Right atrium auricular region (tissue), 2 donors: Measurements from ENCODE around the gene IFITM5. TPM values are rescaled to one million over a fixed set of nuclear protein-coding genes. Genes with fewer than 3 reads are reported as not detected.

ENCODE experiments used
- DNase-seq: peaks from one replicate; pipeline ENCODE4 v3.0.0-alpha.2; 2019; ENCODE audit warnings: low spot score
- H3K27ac ChIP-seq, 2 donors: fragments of 200-600 bp; sonication (generic); 1 replicate in 1 of 2; 2 replicates in 1 of 2; pipeline ENCODE4 v1.5.1; 2016 to 2019
- H3K27me3 ChIP-seq, 2 donors: fragments of 200-600 bp; sonication (generic); one replicate each; pipeline versions ENCODE4 v1.5.1 to v1.6.0; 2017 to 2019
- H3K36me3 ChIP-seq: fragments of 200-600 bp; sonication (generic); one replicate; pipeline ENCODE4 v1.5.1; 2016
- H3K4me1 ChIP-seq, 2 donors: fragments of 200-600 bp; sonication (generic); one replicate each; pipeline versions ENCODE4 v1.5.1 to v1.6.0; 2017 to 2019
- H3K4me3 ChIP-seq, 2 donors: fragments of 200-600 bp; sonication (generic); 1 replicate in 1 of 2; 2 replicates in 1 of 2; pipeline ENCODE4 v1.5.1; 2017 to 2019; ENCODE audit warnings: mild to moderate bottlenecking in 1 of 2, moderate library complexity in 1 of 2
- H3K9me3 ChIP-seq, 2 donors: fragments of 200-600 bp; sonication (generic); one replicate each; pipeline ENCODE4 v1.5.1; 2019
- total RNA-seq, 2 donors: library from RNA; depleted of rRNA; stranded (reverse); fragments of >200 nt; gene quantifications; one replicate each; pipeline ENCODE4 v1.1.0, GENCODE V29; 2016
- TF ChIP-seq, protein P1 (sequence below), 2 donors: fragments of 200-600 bp; sonication (generic); IDR thresholded peaks; one replicate each; pipeline ENCODE4 v1.5.1; 2019; ENCODE audit warnings: antibody characterized with exemption in 2 of 2

The IFITM5 gene
- total RNA-seq, 2 donors from 2014 or later: not detected

DNA sequence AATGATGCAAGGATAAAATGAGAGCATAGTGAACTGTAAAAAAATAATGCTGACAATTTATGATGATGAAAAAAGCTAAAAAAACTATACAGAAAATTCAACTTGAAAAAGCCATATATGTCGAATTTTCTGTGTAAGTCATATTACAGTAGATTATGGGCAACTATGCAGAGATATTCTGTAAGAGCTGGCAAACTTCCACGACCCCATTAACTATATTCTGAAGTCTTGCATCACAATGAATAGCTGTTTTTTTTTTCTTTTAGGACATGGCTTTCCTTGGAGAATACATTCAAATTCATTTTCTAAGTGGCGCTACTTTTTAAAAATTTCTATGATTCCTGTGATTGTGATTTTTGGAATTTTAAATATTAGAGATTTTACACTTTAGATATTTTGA is 44.1 kb downstream of the IFITM5 start:
- H3K36me3 ChIP-seq: peaks cover 33% of the 10 kb centered on the region
- no peaks in the 10 kb centered on the region for H3K27me3 ChIP-seq
- no peak overlapping the region for H3K4me3 ChIP-seq
- TF ChIP-seq, protein P1, sequence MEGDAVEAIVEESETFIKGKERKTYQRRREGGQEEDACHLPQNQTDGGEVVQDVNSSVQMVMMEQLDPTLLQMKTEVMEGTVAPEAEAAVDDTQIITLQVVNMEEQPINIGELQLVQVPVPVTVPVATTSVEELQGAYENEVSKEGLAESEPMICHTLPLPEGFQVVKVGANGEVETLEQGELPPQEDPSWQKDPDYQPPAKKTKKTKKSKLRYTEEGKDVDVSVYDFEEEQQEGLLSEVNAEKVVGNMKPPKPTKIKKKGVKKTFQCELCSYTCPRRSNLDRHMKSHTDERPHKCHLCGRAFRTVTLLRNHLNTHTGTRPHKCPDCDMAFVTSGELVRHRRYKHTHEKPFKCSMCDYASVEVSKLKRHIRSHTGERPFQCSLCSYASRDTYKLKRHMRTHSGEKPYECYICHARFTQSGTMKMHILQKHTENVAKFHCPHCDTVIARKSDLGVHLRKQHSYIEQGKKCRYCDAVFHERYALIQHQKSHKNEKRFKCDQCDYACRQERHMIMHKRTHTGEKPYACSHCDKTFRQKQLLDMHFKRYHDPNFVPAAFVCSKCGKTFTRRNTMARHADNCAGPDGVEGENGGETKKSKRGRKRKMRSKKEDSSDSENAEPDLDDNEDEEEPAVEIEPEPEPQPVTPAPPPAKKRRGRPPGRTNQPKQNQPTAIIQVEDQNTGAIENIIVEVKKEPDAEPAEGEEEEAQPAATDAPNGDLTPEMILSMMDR (IDR thresholded peaks at IDR 0.05): no peak
- H3K9me3 ChIP-seq: no peaks in the 10 kb centered on the region
- no peak overlapping the region for H3K27ac ChIP-seq
- no peak for DNase-seq
- H3K4me1 ChIP-seq: no peaks in the 10 kb centered on the region

DNA sequence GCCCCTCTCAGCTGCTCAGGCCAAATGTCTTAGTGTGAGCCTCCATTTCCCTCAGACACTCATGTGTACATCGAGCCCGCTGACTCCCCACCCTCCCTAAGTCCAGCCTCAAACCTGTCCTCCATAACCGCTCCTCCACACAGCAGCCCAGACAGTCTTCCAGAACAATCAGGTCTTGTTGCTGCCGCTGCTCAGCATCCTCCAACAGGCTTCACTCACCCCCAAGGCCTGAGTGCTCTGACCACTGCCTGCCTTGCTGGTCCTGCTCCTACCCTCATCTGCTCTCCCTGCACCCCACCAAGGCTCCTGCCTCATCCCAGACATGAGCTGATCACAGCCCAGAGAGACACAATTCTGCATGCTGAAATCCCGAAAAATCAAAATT is 45.4 kb downstream of the IFITM5 start:
- no peak for DNase-seq
- no peak overlapping the region for H3K27ac ChIP-seq
- H3K9me3 ChIP-seq: no peaks in the 10 kb centered on the region
- H3K36me3 ChIP-seq: peaks cover 43% of the 10 kb centered on the region
- H3K4me1 ChIP-seq: no peaks in the 10 kb centered on the region
- no peak overlapping the region for H3K4me3 ChIP-seq
- TF ChIP-seq, protein P1 (IDR thresholded peaks at IDR 0.05): no peak
- no peaks in the 10 kb centered on the region for H3K27me3 ChIP-seq

DNA sequence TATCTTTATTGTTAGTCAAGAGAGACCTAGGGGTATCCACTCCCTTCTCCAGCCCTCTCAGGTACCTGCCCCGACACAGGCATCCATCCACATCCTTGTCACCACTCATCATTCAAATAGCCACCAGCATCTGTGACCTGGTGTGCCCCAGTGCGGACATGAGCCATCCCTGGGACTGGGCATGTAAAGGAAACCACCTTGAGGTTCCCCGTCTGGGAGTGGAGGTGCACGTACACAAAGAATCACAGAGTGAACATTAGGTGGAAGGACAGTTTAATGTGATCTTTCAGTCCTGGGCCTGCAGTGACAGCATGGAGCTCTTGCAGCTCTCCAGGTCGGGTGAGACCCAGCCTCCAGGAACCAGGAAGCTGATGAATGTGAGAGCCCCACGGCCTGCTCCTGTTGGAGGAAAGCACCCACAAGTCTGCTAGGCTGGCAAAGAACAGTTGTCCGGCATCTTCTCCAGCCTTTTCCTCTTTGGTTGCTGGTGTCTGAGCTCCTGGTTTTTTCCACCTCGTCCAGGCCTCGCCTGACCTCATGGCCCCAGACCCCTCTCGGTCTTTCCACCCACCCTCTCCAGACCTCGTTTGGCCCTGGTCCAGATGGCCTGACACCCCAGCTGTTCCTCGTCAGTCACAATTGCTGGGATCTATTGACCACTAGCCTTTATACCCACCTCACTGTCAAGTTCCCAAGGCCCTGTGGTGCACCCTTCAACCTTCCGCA is 46.0 kb downstream of the IFITM5 start:
- no peak for DNase-seq
- H3K27ac ChIP-seq: no peak overlapping the region
- H3K9me3 ChIP-seq: no peaks in the 10 kb centered on the region
- H3K4me1 ChIP-seq: no peaks in the 10 kb centered on the region
- H3K27me3 ChIP-seq: no peaks in the 10 kb centered on the region
- H3K36me3 ChIP-seq: peaks cover 48% of the 10 kb centered on the region
- TF ChIP-seq, protein P1 (IDR thresholded peaks at IDR 0.05): no peak
- H3K4me3 ChIP-seq: no peak overlapping the region

DNA sequence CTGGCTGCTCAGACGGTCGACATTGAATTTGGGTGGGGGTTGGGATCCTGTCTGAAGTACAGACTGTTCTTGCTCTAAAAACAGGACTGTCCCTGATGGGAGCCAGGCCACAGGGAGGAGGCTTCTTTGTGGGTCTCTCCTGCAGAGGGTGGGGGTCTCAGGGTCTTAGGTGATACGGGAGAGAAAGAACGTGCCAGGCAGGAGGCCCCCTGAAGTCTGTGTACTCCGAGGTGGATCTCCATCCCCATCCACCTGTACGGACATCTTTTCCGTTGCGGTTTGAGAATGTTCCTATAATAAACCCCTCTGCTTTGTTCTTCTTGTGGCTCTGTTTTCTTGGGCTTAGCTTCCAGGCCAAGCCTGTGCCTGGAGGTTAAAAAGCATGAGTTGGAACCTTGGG is 46.7 kb downstream of the IFITM5 start:
- H3K9me3 ChIP-seq: no peaks in the 10 kb centered on the region
- no peak overlapping the region for H3K27ac ChIP-seq
- no peak overlapping the region for H3K4me3 ChIP-seq
- no peaks in the 10 kb centered on the region for H3K27me3 ChIP-seq
- peaks cover 55% of the 10 kb centered on the region for H3K36me3 ChIP-seq
- TF ChIP-seq, protein P1 (IDR thresholded peaks at IDR 0.05): no peak
- DNase-seq: no peak
- H3K4me1 ChIP-seq: no peaks in the 10 kb centered on the region

DNA sequence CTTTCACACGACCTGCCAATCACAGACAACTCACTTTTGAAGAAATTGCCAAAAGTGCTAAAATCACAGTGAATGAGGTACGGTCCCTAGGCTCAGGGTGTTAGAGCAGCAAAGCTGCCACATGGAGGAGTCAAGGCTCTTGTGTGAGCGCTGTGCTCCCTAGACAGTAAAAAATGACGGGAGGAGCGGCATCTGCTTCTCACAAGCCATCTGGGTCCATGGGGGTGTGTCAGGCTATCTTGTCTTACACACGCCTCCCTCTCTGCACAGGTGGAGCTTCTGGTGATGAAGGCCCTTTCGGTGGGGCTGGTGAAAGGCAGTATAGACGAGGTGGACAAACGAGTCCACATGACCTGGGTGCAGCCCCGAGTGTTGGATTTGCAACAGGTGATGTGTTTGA is 47.8 kb downstream of the IFITM5 start:
- Histone ChIP-seq H3K36me3 (peaks cover 66% of the 10 kb centered on the region), H3K4me3 (no peak overlapping the region), H3K27me3 (no peaks in the 10 kb centered on the region), H3K27ac (no peak overlapping the region), H3K4me1 (no peaks in the 10 kb centered on the region), H3K9me3 (no peaks in the 10 kb centered on the region)
- no peak for DNase-seq
- TF ChIP-seq, protein P1 (IDR thresholded peaks at IDR 0.05): no peak
